Thymus (tissue), 11 donors: ENCODE data around the gene RBFOX2. TPM values are rescaled to one million over a fixed set of nuclear protein-coding genes. Genes with fewer than 3 reads are reported as not detected.

Experiments used
- DNase-seq, 9 donors: peaks; one replicate each; pipeline ENCODE4 v3.0.0-alpha.2; 2013; ENCODE audit warnings: low spot score in 9 of 9, low read depth in 6 of 9, missing footprints in 1 of 9
- H3K27ac ChIP-seq, 2 donors: one replicate each; pipeline ENCODE4 v1.5.1; 2013; ENCODE audit warnings: control low read depth in 1 of 2, low read depth in 1 of 2, low read length in 1 of 2, mild to moderate bottlenecking in 1 of 2, moderate library complexity in 1 of 2
- H3K27me3 ChIP-seq, 2 donors: one replicate each; pipeline ENCODE4 v1.5.1; 2013; ENCODE audit warnings: low read length in 1 of 2; ENCODE audit not compliant: control insufficient read depth in 2 of 2, insufficient read depth in 1 of 2
- H3K36me3 ChIP-seq, 2 donors: one replicate each; pipeline ENCODE4 v1.5.1; 2013; ENCODE audit warnings: low read length in 1 of 2, mild to moderate bottlenecking in 1 of 2, moderate library complexity in 1 of 2; ENCODE audit not compliant: control insufficient read depth in 2 of 2, insufficient read depth in 2 of 2
- H3K4me1 ChIP-seq, 2 donors: one replicate each; pipeline ENCODE4 v1.5.1; 2013; ENCODE audit warnings: low read length in 2 of 2; ENCODE audit not compliant: control insufficient read depth in 2 of 2, insufficient read depth in 2 of 2
- H3K4me3 ChIP-seq, 2 donors: one replicate each; pipeline ENCODE4 v1.5.1; 2013; ENCODE audit warnings: low read length in 2 of 2, control low read depth in 1 of 2, mild to moderate bottlenecking in 1 of 2
- H3K9me3 ChIP-seq, 2 donors: one replicate each; pipeline ENCODE4 v1.5.1; 2013; ENCODE audit warnings: low read length in 1 of 2, mild to moderate bottlenecking in 1 of 2; ENCODE audit not compliant: control insufficient read depth in 2 of 2, insufficient read depth in 1 of 2
- WGBS: extraction: QIAGEN DNeasy Blood & Tissue Kit; methylation state at CpG from one replicate; pipeline ENCODE4 v1.1.7; 2013; 5-methylcytosine and 5-hydroxymethylcytosine counted together
- polyA plus RNA-seq: library from polyadenylated mRNA; stranded (reverse); fragments of 200-250 nt; gene quantifications from one replicate; pipeline ENCODE4 v1.2.3, GENCODE V29; 2013
- total RNA-seq: library from RNA; stranded (reverse); fragments of 120-200 nt; gene quantifications from one replicate; pipeline ENCODE4 v1.2.4, GENCODE V29; 2013
- donor health status: healthy.

Gene RBFOX2
- total and polyA plus RNA-seq, 2 donors = 10.2 to 14.9 TPM

- Histone ChIP-seq H3K27me3 (no peaks in the 10 kb centered on the region), H3K4me3 (no peak overlapping the region), H3K36me3 (no peaks in the 10 kb centered on the region), H3K9me3 (no peaks in the 10 kb centered on the region), H3K27ac (no peak overlapping the region), H3K4me1 (no peaks in the 10 kb centered on the region)
- no peak for DNase-seq
Measured at GRCh38 chr22:36008131-36008530, 20.5 kb downstream of the RBFOX2 start.

GRCh38 chr22:36003972-36004674 is 24.5 kb downstream of the RBFOX2 start:
- no peak overlapping the region for H3K4me3 ChIP-seq
- H3K27me3 ChIP-seq = no peaks in the 10 kb centered on the region
- 96% methylated on average over 9 of the region's 9 CpGs for WGBS
- H3K4me1 ChIP-seq = no peaks in the 10 kb centered on the region
- H3K36me3 ChIP-seq = no peaks in the 10 kb centered on the region
- H3K27ac ChIP-seq = no peak overlapping the region
- no peak for DNase-seq
- no peaks in the 10 kb centered on the region for H3K9me3 ChIP-seq

GRCh38 chr22:36002718-36003260 is 25.8 kb downstream of the RBFOX2 start:
- no peaks in the 10 kb centered on the region for H3K27me3 ChIP-seq
- no peak overlapping the region for H3K27ac ChIP-seq
- 97% methylated on average over 5 of the region's 5 CpGs for WGBS
- H3K4me3 ChIP-seq = no peak overlapping the region
- H3K4me1 ChIP-seq = no peaks in the 10 kb centered on the region
- no peak for DNase-seq
- no peaks in the 10 kb centered on the region for H3K9me3 ChIP-seq
- no peaks in the 10 kb centered on the region for H3K36me3 ChIP-seq

- Histone ChIP-seq H3K9me3 (no peaks in the 10 kb centered on the region), H3K27me3 (no peaks in the 10 kb centered on the region), H3K4me3 (no peak overlapping the region), H3K27ac (no peak overlapping the region), H3K36me3 (no peaks in the 10 kb centered on the region), H3K4me1 (no peaks in the 10 kb centered on the region)
- no peak for DNase-seq
- WGBS = 97% methylated on average over 7 of the region's 7 CpGs
Measured at GRCh38 chr22:36002084-36002483, 26.5 kb downstream of the RBFOX2 start.

- Histone ChIP-seq H3K36me3 (no peaks in the 10 kb centered on the region), H3K4me1 (peaks cover 0 to 3% of the 10 kb centered on the region in 2 donors), H3K4me3 (no peak overlapping the region), H3K27me3 (no peaks in the 10 kb centered on the region), H3K9me3 (no peaks in the 10 kb centered on the region), H3K27ac (no peak overlapping the region)
- WGBS = 92% methylated on average over 3 of the region's 3 CpGs
- DNase-seq = no peak
Measured at GRCh38 chr22:35998748-35999147, 29.9 kb downstream of the RBFOX2 start.

- H3K27ac ChIP-seq = no peak overlapping the region
- no peaks in the 10 kb centered on the region for H3K36me3 ChIP-seq
- H3K4me3 ChIP-seq = no peak overlapping the region
- peaks cover 0 to 3% of the 10 kb centered on the region in 2 donors for H3K4me1 ChIP-seq
- DNase-seq = no peak
- H3K27me3 ChIP-seq = no peaks in the 10 kb centered on the region
- WGBS = 98% methylated on average over 3 of the region's 3 CpGs
- H3K9me3 ChIP-seq = no peaks in the 10 kb centered on the region
Measured at GRCh38 chr22:35997438-35997837, 31.2 kb downstream of the RBFOX2 start.

GRCh38 chr22:35996596-35996995 is 32.0 kb downstream of the RBFOX2 start:
- Histone ChIP-seq H3K4me3 (no peak overlapping the region), H3K27ac (no peak overlapping the region), H3K4me1 (peaks cover 0 to 3% of the 10 kb centered on the region in 2 donors), H3K27me3 (no peaks in the 10 kb centered on the region), H3K9me3 (no peaks in the 10 kb centered on the region), H3K36me3 (no peaks in the 10 kb centered on the region)
- WGBS = 97% methylated on average over 1 of the region's 1 CpG
- no peak for DNase-seq

GRCh38 chr22:35995772-35996171 is 32.9 kb downstream of the RBFOX2 start:
- no peak overlapping the region for H3K4me3 ChIP-seq
- peaks cover 0 to 3% of the 10 kb centered on the region in 2 donors for H3K4me1 ChIP-seq
- H3K36me3 ChIP-seq = no peaks in the 10 kb centered on the region
- DNase-seq = no peak
- 97% methylated on average over 2 of the region's 2 CpGs for WGBS
- no peaks in the 10 kb centered on the region for H3K27me3 ChIP-seq
- no peaks in the 10 kb centered on the region for H3K9me3 ChIP-seq
- no peak overlapping the region for H3K27ac ChIP-seq

- Histone ChIP-seq H3K9me3 (no peaks in the 10 kb centered on the region), H3K27ac (no peak overlapping the region), H3K4me1 (peaks cover 0 to 3% of the 10 kb centered on the region in 2 donors), H3K36me3 (no peaks in the 10 kb centered on the region), H3K4me3 (no peak overlapping the region), H3K27me3 (no peaks in the 10 kb centered on the region)
- 93% methylated on average over 7 of the region's 7 CpGs for WGBS
- DNase-seq = no peak
Measured at GRCh38 chr22:35995348-35995747, 33.3 kb downstream of the RBFOX2 start.
